ENCODE data around the gene TRIP11.
"Not testable (repeated sequence)": the region's sequence is repeated elsewhere in the genome, so short reads cannot be mapped to it uniquely, and the experiment has no call there.

The TRIP11 gene

GRCh38 chr14:92058006-92058917, 18.4 kb upstream of the TRIP11 start:
- Histone ChIP-seq H3K4me3 (ENCODE audit: low read length) (no peak overlapping the region), H3K79me2 (ENCODE audit: low read length) (no peaks in the 10 kb centered on the region), H3K9me2 (replicated peaks; ENCODE audit: insufficient read depth, low read length) (no peaks in the 10 kb centered on the region), H3K27ac (ENCODE audit: low read length) (no peak overlapping the region), H3K4me1 (ENCODE audit: low read length) (no peaks in the 10 kb centered on the region), H3F3A (ENCODE audit: insufficient read depth, low read length) (no peaks in the 10 kb centered on the region), H3K9me3 (replicated peaks; ENCODE audit: insufficient read depth, low read length) (no peaks in the 10 kb centered on the region), H3K4me2 (ENCODE audit: low read depth, low read length) (no peak overlapping the region), H4K20me1 (ENCODE audit: insufficient read depth, low read length) (no peaks in the 10 kb centered on the region), H3K36me3 (replicated peaks; ENCODE audit: insufficient read depth, low read length) (no peaks in the 10 kb centered on the region), H2AFZ (ENCODE audit: low read length) (no peak overlapping the region), H3K9ac (ENCODE audit: low read length) (no peak overlapping the region), H3K27me3 (replicated peaks; ENCODE audit: insufficient read depth, low read length) (no peaks in the 10 kb centered on the region)
- no peak for DNase-seq
- TF ChIP-seq EZH2phosphoT487 (IDR thresholded peaks at IDR 0.05; ENCODE audit: low read length) = no peak
- no peak for TF ChIP-seq CTCF (IDR thresholded peaks at IDR 0.05; ENCODE audit: low read length)
- no peak for TF ChIP-seq EZH2 (optimal IDR thresholded peaks at IDR 0.05; ENCODE audit: low read depth, low read length)

- H2AFZ ChIP-seq (ENCODE audit: low read length) = no peak overlapping the region
- no peaks in the 10 kb centered on the region for H3F3A ChIP-seq (ENCODE audit: insufficient read depth, low read length)
- H3K9me2 ChIP-seq (replicated peaks; ENCODE audit: insufficient read depth, low read length) = no peaks in the 10 kb centered on the region
- no peaks in the 10 kb centered on the region for H4K20me1 ChIP-seq (ENCODE audit: insufficient read depth, low read length)
- no peaks in the 10 kb centered on the region for H3K27me3 ChIP-seq (replicated peaks; ENCODE audit: insufficient read depth, low read length)
- H3K4me1 ChIP-seq (ENCODE audit: low read length) = no peaks in the 10 kb centered on the region
- DNase-seq = no peak
- H3K27ac ChIP-seq (ENCODE audit: low read length) = no peak overlapping the region
- H3K9ac ChIP-seq (ENCODE audit: low read length) = no peak overlapping the region
- no peak overlapping the region for H3K4me3 ChIP-seq (ENCODE audit: low read length)
- H3K79me2 ChIP-seq (ENCODE audit: low read length) = no peaks in the 10 kb centered on the region
- H3K9me3 ChIP-seq (replicated peaks; ENCODE audit: insufficient read depth, low read length) = no peaks in the 10 kb centered on the region
- no peaks in the 10 kb centered on the region for H3K36me3 ChIP-seq (replicated peaks; ENCODE audit: insufficient read depth, low read length)
- H3K4me2 ChIP-seq (ENCODE audit: low read depth, low read length) = no peak overlapping the region
- TF ChIP-seq EZH2phosphoT487 (IDR thresholded peaks at IDR 0.05; ENCODE audit: low read length) (no peak), CTCF (IDR thresholded peaks at IDR 0.05; ENCODE audit: low read length) (no peak), EZH2 (optimal IDR thresholded peaks at IDR 0.05; ENCODE audit: low read depth, low read length) (no peak)
Observed at GRCh38 chr14:92049781-92050180, 9.9 kb upstream of the TRIP11 start.

- not testable (repeated sequence) for H3K27me3 ChIP-seq (replicated peaks; ENCODE audit: insufficient read depth, low read length); H3K4me1 ChIP-seq (ENCODE audit: low read length); H3K9me3 ChIP-seq (replicated peaks; ENCODE audit: insufficient read depth, low read length); H3K9me2 ChIP-seq (replicated peaks; ENCODE audit: insufficient read depth, low read length); H3K4me2 ChIP-seq (ENCODE audit: low read depth, low read length); H4K20me1 ChIP-seq (ENCODE audit: insufficient read depth, low read length); H3K36me3 ChIP-seq (replicated peaks; ENCODE audit: insufficient read depth, low read length); DNase-seq; H3K27ac ChIP-seq (ENCODE audit: low read length); H2AFZ ChIP-seq (ENCODE audit: low read length); H3K79me2 ChIP-seq (ENCODE audit: low read length); H3K9ac ChIP-seq (ENCODE audit: low read length); H3K4me3 ChIP-seq (ENCODE audit: low read length); H3F3A ChIP-seq (ENCODE audit: insufficient read depth, low read length)
Observed at GRCh38 chr14:92049221-92049620, 9.4 kb upstream of the TRIP11 start.

- not testable (repeated sequence) for H2AFZ ChIP-seq (ENCODE audit: low read length); DNase-seq; H3K27ac ChIP-seq (ENCODE audit: low read length); H3K9ac ChIP-seq (ENCODE audit: low read length); H3K4me1 ChIP-seq (ENCODE audit: low read length); H3K79me2 ChIP-seq (ENCODE audit: low read length); H3K9me3 ChIP-seq (replicated peaks; ENCODE audit: insufficient read depth, low read length); H3K36me3 ChIP-seq (replicated peaks; ENCODE audit: insufficient read depth, low read length); H3K4me2 ChIP-seq (ENCODE audit: low read depth, low read length); H3K27me3 ChIP-seq (replicated peaks; ENCODE audit: insufficient read depth, low read length); H3K4me3 ChIP-seq (ENCODE audit: low read length); H4K20me1 ChIP-seq (ENCODE audit: insufficient read depth, low read length); H3K9me2 ChIP-seq (replicated peaks; ENCODE audit: insufficient read depth, low read length); H3F3A ChIP-seq (ENCODE audit: insufficient read depth, low read length)
Observed at GRCh38 chr14:92045904-92046303, 6.0 kb upstream of the TRIP11 start.

GRCh38 chr14:92041766-92042165, 1.9 kb upstream of the TRIP11 start:
- H3K27ac ChIP-seq (ENCODE audit: low read length) = not testable (repeated sequence)

More at GRCh38 chr14:92041766-92042165, 1.9 kb upstream of the TRIP11 start:
- H3K79me2 ChIP-seq (ENCODE audit: low read length) = peaks cover 31% of the 10 kb centered on the region
- H3K27me3 ChIP-seq (replicated peaks; ENCODE audit: insufficient read depth, low read length); H3K4me2 ChIP-seq (ENCODE audit: low read depth, low read length); H3K9me3 ChIP-seq (replicated peaks; ENCODE audit: insufficient read depth, low read length); H3K4me1 ChIP-seq (ENCODE audit: low read length); H3K9me2 ChIP-seq (replicated peaks; ENCODE audit: insufficient read depth, low read length); H3K36me3 ChIP-seq (replicated peaks; ENCODE audit: insufficient read depth, low read length); H4K20me1 ChIP-seq (ENCODE audit: insufficient read depth, low read length); H2AFZ ChIP-seq (ENCODE audit: low read length); H3F3A ChIP-seq (ENCODE audit: insufficient read depth, low read length); DNase-seq; H3K4me3 ChIP-seq (ENCODE audit: low read length); H3K9ac ChIP-seq (ENCODE audit: low read length): not testable (repeated sequence)

Data from MM.1S (cell line).